Panc1 (cell line): ENCODE results near the gene CLSTN3. TPM values are rescaled to one million over a fixed set of nuclear protein-coding genes. Genes with fewer than 3 reads are reported as not detected.

Experiments
- ATAC-seq: fragments of 200-7000 bp; cut with Tn5 transposase; 2 replicates; pipeline ENCODE4 v1.9.1; 2020; ENCODE audit warnings: mild to moderate bottlenecking, moderate library complexity
- BruUV-seq: library from RNA; stranded (reverse); fragments of 400-500 nt; replicated peaks from 2 replicates; lab custom pipeline; 2021; lab: Mats Ljungman, UMichigan
- CTCF ChIA-PET: fragments of 300-600 bp; sonication (Branson Sonifier 250); formaldehyde crosslinking; loops from one replicate; lab custom pipeline; 2022; ENCODE audit warnings: antibody characterized with exemption; lab: Charles Lee
- POLR2A ChIA-PET: fragments of 300-600 bp; sonication (Branson Sonifier 250); formaldehyde crosslinking; loops from one replicate; lab custom pipeline; 2022; ENCODE audit warnings: antibody characterized with exemption; lab: Charles Lee
- DNase-seq: peaks from one replicate; pipeline ENCODE4 v3.0.0-alpha.2; 2010; ENCODE audit warnings: low read depth, low spot score
- H3K27ac ChIP-seq: 2 replicates; pipeline ENCODE4 v1.5.1; 2011; ENCODE audit warnings: mild to moderate bottlenecking, low read length, inconsistent platforms
- H3K27me3 ChIP-seq: fragments of 200-500 bp; sonication (Bioruptor generic); 2 replicates; pipeline ENCODE4 v1.6.0; 2014; ENCODE audit warnings: low read length, inconsistent platforms; ENCODE audit not compliant: control insufficient read depth, insufficient read depth
- H3K36me3 ChIP-seq: fragments of 200-500 bp; sonication (Bioruptor generic); 2 replicates; pipeline ENCODE4 v1.5.1; 2014; ENCODE audit warnings: inconsistent platforms, mild to moderate bottlenecking, low read length, moderate library complexity; ENCODE audit not compliant: control insufficient read depth, insufficient read depth
- H3K4me1 ChIP-seq: 2 replicates; pipeline ENCODE4 v1.5.1; 2011; ENCODE audit warnings: inconsistent platforms, mild to moderate bottlenecking, low read length, moderate library complexity; ENCODE audit not compliant: control insufficient read depth, insufficient read depth
- H3K4me3 ChIP-seq, 2 experiments: 2 replicates each; pipeline ENCODE4 v1.5.1; 2011 to 2012; ENCODE audit warnings: low read depth in 2 of 2, low read length in 2 of 2, mild to moderate bottlenecking in 2 of 2, inconsistent platforms in 1 of 2, moderate library complexity in 1 of 2
- H3K9me3 ChIP-seq: fragments of 200-500 bp; sonication (Bioruptor generic); 2 replicates; pipeline ENCODE4 v1.5.1; 2014; ENCODE audit warnings: low read depth, mild to moderate bottlenecking, inconsistent platforms, low read length, moderate library complexity; ENCODE audit not compliant: control insufficient read depth, insufficient read depth
- POLR2AphosphoS5 ChIP-seq: IDR thresholded peaks from 2 replicates; pipeline ENCODE4 v1.6.1; 2012; ENCODE audit warnings: mild to moderate bottlenecking, low read depth, low read length, moderate library complexity
- SIN3A ChIP-seq: IDR thresholded peaks from 2 replicates; pipeline ENCODE4 v1.6.1; 2012; ENCODE audit warnings: low read depth, mild to moderate bottlenecking, low read length, moderate library complexity, borderline replicate concordance; ENCODE audit not compliant: insufficient read depth
- TCF7L2 ChIP-seq: IDR thresholded peaks from 2 replicates; pipeline ENCODE4 v1.6.1; 2011; ENCODE audit warnings: mild to moderate bottlenecking, low read depth, low read length, inconsistent platforms
- in situ Hi-C: cut with HindIII; loops from 2 replicates; pipeline ENCODE4 v1.10.0; 2016; ENCODE audit warnings: low sequenced_read_pairs, low pct_unique_long_range_greater_than_20kb
- intact Hi-C: fragments of 100-400 bp; cut with micrococcal nuclease; formaldehyde crosslinking; loops from one replicate; pipeline ENCODE4 v1.10.0; 2022; ENCODE audit not compliant: unreplicated experiment
- total RNA-seq: library from RNA; stranded (reverse); gene quantifications from one replicate; pipeline ENCODE4 v1.2.1, GENCODE V29; 2021; ENCODE audit not compliant: unreplicated experiment
- TF ChIP-seq, protein P1 (sequence below): fragments of 450-650 bp; IDR thresholded peaks from 2 replicates; pipeline ENCODE4 v1.5.1; 2017; ENCODE audit warnings: mild to moderate bottlenecking
- TF ChIP-seq, protein P2 (sequence below), 2 experiments: IDR thresholded peaks; 2 replicates each; pipeline ENCODE4 v1.6.1; 2011 to 2012; ENCODE audit warnings: low read depth in 2 of 2, control low read depth in 1 of 2, low read length in 1 of 2, mild to moderate bottlenecking in 1 of 2, moderate library complexity in 1 of 2; ENCODE audit not compliant: insufficient read depth in 1 of 2

Gene CLSTN3
- total RNA-seq, 1 experiment from 2014 or later: 5.9 TPM

DNA sequence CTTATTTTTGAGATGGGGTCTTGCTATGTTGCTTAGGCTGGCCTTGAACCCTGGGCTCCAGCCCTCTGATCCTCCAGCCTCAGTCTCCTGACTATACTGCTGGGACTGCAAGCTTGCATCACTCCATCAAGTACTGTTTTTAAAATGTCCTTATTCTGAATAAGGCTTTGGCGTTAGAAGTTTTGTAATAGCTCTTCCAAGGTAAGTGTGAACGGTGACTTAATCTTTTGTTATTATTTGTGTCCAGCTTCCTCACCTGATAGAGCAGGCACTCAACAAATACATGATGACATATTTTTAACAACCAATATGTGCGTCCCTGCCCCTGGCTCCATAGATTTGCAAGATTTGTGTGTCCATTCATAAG lies 22.6 kb upstream of the CLSTN3 start:
- intact Hi-C loops (no loop called here), in situ Hi-C loops (no loop called here)
- Histone ChIP-seq H3K9me3 (peaks cover 7% of the 10 kb centered on the region; the same call in 1 of the 2 replicates), H3K27ac (peak overlapping the region; percentile 87), H3K4me3 (peak overlapping the region; percentile 51 to 75), H3K36me3 (no peaks in the 10 kb centered on the region; the same call in 1 of the 2 replicates), H3K27me3 (no peaks in the 10 kb centered on the region), H3K4me1 (peaks cover 5% of the 10 kb centered on the region; the same call in 1 of the 2 replicates)
- POLR2A ChIA-PET: no interaction called here
- CTCF ChIA-PET: no interaction called here
- TF ChIP-seq TCF7L2: no peak
- TF ChIP-seq, protein P1, sequence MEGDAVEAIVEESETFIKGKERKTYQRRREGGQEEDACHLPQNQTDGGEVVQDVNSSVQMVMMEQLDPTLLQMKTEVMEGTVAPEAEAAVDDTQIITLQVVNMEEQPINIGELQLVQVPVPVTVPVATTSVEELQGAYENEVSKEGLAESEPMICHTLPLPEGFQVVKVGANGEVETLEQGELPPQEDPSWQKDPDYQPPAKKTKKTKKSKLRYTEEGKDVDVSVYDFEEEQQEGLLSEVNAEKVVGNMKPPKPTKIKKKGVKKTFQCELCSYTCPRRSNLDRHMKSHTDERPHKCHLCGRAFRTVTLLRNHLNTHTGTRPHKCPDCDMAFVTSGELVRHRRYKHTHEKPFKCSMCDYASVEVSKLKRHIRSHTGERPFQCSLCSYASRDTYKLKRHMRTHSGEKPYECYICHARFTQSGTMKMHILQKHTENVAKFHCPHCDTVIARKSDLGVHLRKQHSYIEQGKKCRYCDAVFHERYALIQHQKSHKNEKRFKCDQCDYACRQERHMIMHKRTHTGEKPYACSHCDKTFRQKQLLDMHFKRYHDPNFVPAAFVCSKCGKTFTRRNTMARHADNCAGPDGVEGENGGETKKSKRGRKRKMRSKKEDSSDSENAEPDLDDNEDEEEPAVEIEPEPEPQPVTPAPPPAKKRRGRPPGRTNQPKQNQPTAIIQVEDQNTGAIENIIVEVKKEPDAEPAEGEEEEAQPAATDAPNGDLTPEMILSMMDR: no peak
- no peak for TF ChIP-seq SIN3A
- TF ChIP-seq, protein P2, sequence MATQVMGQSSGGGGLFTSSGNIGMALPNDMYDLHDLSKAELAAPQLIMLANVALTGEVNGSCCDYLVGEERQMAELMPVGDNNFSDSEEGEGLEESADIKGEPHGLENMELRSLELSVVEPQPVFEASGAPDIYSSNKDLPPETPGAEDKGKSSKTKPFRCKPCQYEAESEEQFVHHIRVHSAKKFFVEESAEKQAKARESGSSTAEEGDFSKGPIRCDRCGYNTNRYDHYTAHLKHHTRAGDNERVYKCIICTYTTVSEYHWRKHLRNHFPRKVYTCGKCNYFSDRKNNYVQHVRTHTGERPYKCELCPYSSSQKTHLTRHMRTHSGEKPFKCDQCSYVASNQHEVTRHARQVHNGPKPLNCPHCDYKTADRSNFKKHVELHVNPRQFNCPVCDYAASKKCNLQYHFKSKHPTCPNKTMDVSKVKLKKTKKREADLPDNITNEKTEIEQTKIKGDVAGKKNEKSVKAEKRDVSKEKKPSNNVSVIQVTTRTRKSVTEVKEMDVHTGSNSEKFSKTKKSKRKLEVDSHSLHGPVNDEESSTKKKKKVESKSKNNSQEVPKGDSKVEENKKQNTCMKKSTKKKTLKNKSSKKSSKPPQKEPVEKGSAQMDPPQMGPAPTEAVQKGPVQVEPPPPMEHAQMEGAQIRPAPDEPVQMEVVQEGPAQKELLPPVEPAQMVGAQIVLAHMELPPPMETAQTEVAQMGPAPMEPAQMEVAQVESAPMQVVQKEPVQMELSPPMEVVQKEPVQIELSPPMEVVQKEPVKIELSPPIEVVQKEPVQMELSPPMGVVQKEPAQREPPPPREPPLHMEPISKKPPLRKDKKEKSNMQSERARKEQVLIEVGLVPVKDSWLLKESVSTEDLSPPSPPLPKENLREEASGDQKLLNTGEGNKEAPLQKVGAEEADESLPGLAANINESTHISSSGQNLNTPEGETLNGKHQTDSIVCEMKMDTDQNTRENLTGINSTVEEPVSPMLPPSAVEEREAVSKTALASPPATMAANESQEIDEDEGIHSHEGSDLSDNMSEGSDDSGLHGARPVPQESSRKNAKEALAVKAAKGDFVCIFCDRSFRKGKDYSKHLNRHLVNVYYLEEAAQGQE (IDR thresholded peaks at IDR 0.05; ENCODE audit: insufficient read depth in 1 of 2, low read depth in 2 of 2, low read length in 1 of 2): no peak
- TF ChIP-seq POLR2AphosphoS5: no peak
- ATAC-seq: no peak
- no TSS peak for BruUV-seq
- no peak for DNase-seq

DNA sequence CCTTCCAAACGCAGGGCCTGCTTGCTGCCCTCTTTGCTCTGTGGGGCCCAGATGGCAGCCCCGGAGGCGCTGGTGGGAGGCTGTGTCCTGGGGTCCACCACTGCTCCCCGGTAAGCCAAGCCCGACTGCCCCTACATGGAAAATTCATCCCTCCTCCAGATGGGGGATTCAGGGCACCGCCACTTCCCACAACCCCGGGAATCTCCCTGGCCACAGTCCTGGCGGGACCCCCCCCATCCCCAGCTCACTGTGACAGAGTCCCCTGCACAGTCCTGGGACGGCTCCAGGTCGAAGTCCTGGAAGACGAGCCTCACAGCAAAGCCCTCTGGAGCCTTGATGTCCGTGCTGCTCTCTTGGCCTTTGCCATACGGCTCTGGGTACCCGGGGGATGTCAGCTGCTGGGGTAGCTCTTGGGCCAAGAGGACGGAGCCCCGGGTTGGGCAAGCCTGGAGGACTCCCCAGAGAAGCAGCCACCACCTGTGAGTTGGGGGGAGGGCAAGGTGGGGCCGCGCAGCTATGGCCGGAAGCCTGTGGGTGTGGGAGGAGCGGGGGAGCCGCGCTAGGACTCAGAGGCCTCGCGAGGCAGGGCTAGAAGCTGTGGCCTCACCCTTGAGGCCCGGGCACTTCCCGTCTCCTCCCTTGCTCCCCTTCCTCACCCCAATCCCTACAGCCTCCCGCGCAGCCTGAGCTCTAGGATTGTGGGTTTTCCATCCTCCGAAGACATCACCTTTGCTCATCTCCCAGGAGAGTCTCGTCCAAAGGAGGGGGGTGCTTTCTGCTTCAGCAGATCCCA lies 22.0 kb upstream of the CLSTN3 start:
- H3K27me3 ChIP-seq: no peaks in the 10 kb centered on the region
- no TSS peak for BruUV-seq
- intact Hi-C loops (no loop called here), in situ Hi-C loops (no loop called here)
- no peak for DNase-seq
- H3K4me1 ChIP-seq: peaks cover 5% of the 10 kb centered on the region; the same call in 1 of the 2 replicates
- peaks cover 7% of the 10 kb centered on the region; the same call in 1 of the 2 replicates for H3K9me3 ChIP-seq
- POLR2A ChIA-PET: interaction anchor here (0.5 to 0.7 kb wide), 2 partner anchors 100 to 419 kb away, joined by 3 to 6 read pairs; partner anchors contain the start of gene ZNF384
- TF ChIP-seq, protein P2 (IDR thresholded peaks at IDR 0.05; ENCODE audit: insufficient read depth in 1 of 2, low read depth in 2 of 2, low read length in 1 of 2): no peak
- no peak for TF ChIP-seq POLR2AphosphoS5
- ATAC-seq: peak; percentile 93
- H3K36me3 ChIP-seq: no peaks in the 10 kb centered on the region; the same call in 1 of the 2 replicates
- CTCF ChIA-PET: interaction anchor here (0.8 to 1.2 kb wide), 2 partner anchors 32 to 48 kb away, joined by 4 read pairs; partner anchors contain the start of gene C1S
- peak overlapping the region; percentile 87 for H3K27ac ChIP-seq
- H3K4me3 ChIP-seq: peak overlapping the region; percentile 51 to 75
